Activated CD8-positive, alpha-beta memory T cell treated with anti-CD3 and anti-CD28 coated beads for 4 hours (primary cell): Measurements from ENCODE around the gene MPP2.
"Not testable (repeated sequence)": the region's sequence is repeated elsewhere in the genome, so short reads cannot be mapped to it uniquely, and the experiment has no call there.

Experiments used
- DNase-seq, 2 donors: peaks; one replicate each; pipeline ENCODE4 v3.0.0-alpha.2; 2020; ENCODE audit warnings: low read depth in 2 of 2

The MPP2 gene

GRCh38 chr17:43875476-43876147 is 31.7 kb downstream of the MPP2 start:
- no peak for DNase-seq

GRCh38 chr17:43874293-43874692 is 33.0 kb downstream of the MPP2 start:
- no peak for DNase-seq

- DNase-seq = no peak
These were observed 33.5 kb downstream of the MPP2 start for GRCh38 chr17:43873815-43874214.

- DNase-seq = no peak
These were observed 34.2 kb downstream of the MPP2 start for GRCh38 chr17:43873091-43873490.

- DNase-seq = no peak
These were observed 35.2 kb downstream of the MPP2 start for GRCh38 chr17:43871946-43872690.

- not testable (repeated sequence) for DNase-seq
These were observed 38.3 kb downstream of the MPP2 start for GRCh38 chr17:43869031-43869430.

GRCh38 chr17:43868226-43868994 is 38.9 kb downstream of the MPP2 start:
- DNase-seq = no peak

GRCh38 chr17:43864161-43864984 is 43.0 kb downstream of the MPP2 start:
- DNase-seq = no peak

- DNase-seq = no peak
These were observed 45.4 kb downstream of the MPP2 start for GRCh38 chr17:43861960-43862359.

- DNase-seq = no peak
These were observed 46.3 kb downstream of the MPP2 start for GRCh38 chr17:43860927-43861622.

- DNase-seq = no peak
These were observed 47.1 kb downstream of the MPP2 start for GRCh38 chr17:43860077-43860725.

- no peak for DNase-seq
These were observed 49.3 kb downstream of the MPP2 start for GRCh38 chr17:43857957-43858600.

- DNase-seq = no peak
These were observed 50.2 kb downstream of the MPP2 start for GRCh38 chr17:43857141-43857540.

- no peak for DNase-seq
These were observed 51.2 kb downstream of the MPP2 start for GRCh38 chr17:43856141-43856540.

GRCh38 chr17:43855061-43855460 is 52.3 kb downstream of the MPP2 start:
- no peak for DNase-seq

GRCh38 chr17:43854498-43854897 is 52.8 kb downstream of the MPP2 start:
- DNase-seq = no peak

GRCh38 chr17:43853546-43853945 is 53.8 kb downstream of the MPP2 start:
- no peak for DNase-seq

GRCh38 chr17:43852571-43852970 is 54.8 kb downstream of the MPP2 start:
- DNase-seq = no peak

GRCh38 chr17:43849116-43849515 is 58.2 kb downstream of the MPP2 start:
- DNase-seq = no peak

GRCh38 chr17:43848601-43849000 is 58.7 kb downstream of the MPP2 start:
- DNase-seq = no peak
